Activated T-helper 2 cell treated with anti-CD3 and anti-CD28 coated beads, Interferon-gamma antibody, Interleukin-2, Interleukin-4, amounts not matched to agents 10 μg/mL and 5 μg/mL and 100 μg/mL, durations not matched to agents 14 hours and 24 hours and 36 hours (primary cell): ENCODE results near the gene KIF6. TPM values are rescaled to one million over a fixed set of nuclear protein-coding genes. Genes with fewer than 3 reads are reported as not detected.

Experiments used
- DNase-seq: peaks from one replicate; pipeline ENCODE4 v3.0.0; 2021; ENCODE audit warnings: low spot score
- H3K27ac Mint-ChIP-seq: one replicate; pipeline ENCODE4 v1.8.0; 2021; ENCODE audit warnings: mixed read lengths
- H3K27me3 Mint-ChIP-seq: one replicate; pipeline ENCODE4 v1.8.0; 2021; ENCODE audit warnings: low read depth, mixed read lengths
- H3K36me3 Mint-ChIP-seq: one replicate; pipeline ENCODE4 v1.8.0; 2021; ENCODE audit warnings: low read depth, mixed read lengths
- H3K4me1 Mint-ChIP-seq: one replicate; pipeline ENCODE4 v1.8.0; 2021; ENCODE audit warnings: low read depth, mixed read lengths
- H3K4me3 Mint-ChIP-seq: one replicate; pipeline ENCODE4 v1.8.0; 2021; ENCODE audit warnings: low read depth, mild to moderate bottlenecking, moderate library complexity, mixed read lengths
- H3K9me3 Mint-ChIP-seq: one replicate; pipeline ENCODE4 v1.8.0; 2021; ENCODE audit warnings: mixed read lengths
- intact Hi-C: fragments of 100-400 bp; cut with micrococcal nuclease; formaldehyde crosslinking; loops from one replicate; pipeline ENCODE4 v1.15.1; 2023
- total RNA-seq: library from RNA; stranded (reverse); gene quantifications from 2 replicates; pipeline ENCODE4 v1.2.3, GENCODE V29; 2022

KIF6 gene
- total RNA-seq, 1 donor from 2014 or later: 0.25 TPM

DNA sequence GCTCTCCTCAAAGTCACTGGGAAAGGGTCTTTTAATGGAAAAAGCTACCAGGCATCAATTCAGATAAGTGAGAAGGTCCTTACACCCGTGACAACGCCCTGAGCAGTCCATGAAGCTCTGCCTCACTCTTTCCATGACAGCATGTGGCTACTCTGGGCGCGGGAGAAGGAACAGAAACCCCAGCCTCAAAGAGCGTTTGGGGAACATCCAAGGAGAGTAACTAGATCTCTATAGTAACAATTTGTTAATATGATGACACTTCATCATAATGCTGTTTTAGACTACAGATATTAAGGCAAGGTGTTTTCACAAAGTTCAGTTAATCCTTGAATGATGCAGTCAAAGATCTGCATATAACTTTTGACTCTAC lies 55.2 kb downstream of the KIF6 start:
- Mint-ChIP-seq H3K4me1 (no peaks in the 10 kb centered on the region), H3K36me3 (no peaks in the 10 kb centered on the region), H3K9me3 (no peaks in the 10 kb centered on the region), H3K4me3 (no peak overlapping the region), H3K27ac (no peak overlapping the region), H3K27me3 (no peaks in the 10 kb centered on the region)
- DNase-seq: no peak
- intact Hi-C loops: no loop called here

- H3K27ac Mint-ChIP-seq: no peak overlapping the region
- no peaks in the 10 kb centered on the region for H3K36me3 Mint-ChIP-seq
- intact Hi-C loops: no loop called here
- peaks cover 2% of the 10 kb centered on the region for H3K27me3 Mint-ChIP-seq
- no peak for DNase-seq
- no peaks in the 10 kb centered on the region for H3K9me3 Mint-ChIP-seq
- no peaks in the 10 kb centered on the region for H3K4me1 Mint-ChIP-seq
- H3K4me3 Mint-ChIP-seq: no peak overlapping the region
Measured at GRCh38 chr6:39669207-39669972, 55.8 kb downstream of the KIF6 start.

- Mint-ChIP-seq H3K27me3 (peaks cover 5% of the 10 kb centered on the region), H3K36me3 (no peaks in the 10 kb centered on the region), H3K4me1 (no peaks in the 10 kb centered on the region), H3K27ac (no peak overlapping the region), H3K9me3 (no peaks in the 10 kb centered on the region), H3K4me3 (no peak overlapping the region)
- intact Hi-C loops: no loop called here
- DNase-seq: no peak
Measured at GRCh38 chr6:39666706-39667489, 58.3 kb downstream of the KIF6 start.

- peaks cover 5% of the 10 kb centered on the region for H3K27me3 Mint-ChIP-seq
- no peak overlapping the region for H3K27ac Mint-ChIP-seq
- intact Hi-C loops: no loop called here
- DNase-seq: no peak
- no peaks in the 10 kb centered on the region for H3K36me3 Mint-ChIP-seq
- H3K9me3 Mint-ChIP-seq: no peaks in the 10 kb centered on the region
- H3K4me3 Mint-ChIP-seq: no peak overlapping the region
- H3K4me1 Mint-ChIP-seq: no peaks in the 10 kb centered on the region
Measured at GRCh38 chr6:39665861-39666260, 59.3 kb downstream of the KIF6 start.

DNA sequence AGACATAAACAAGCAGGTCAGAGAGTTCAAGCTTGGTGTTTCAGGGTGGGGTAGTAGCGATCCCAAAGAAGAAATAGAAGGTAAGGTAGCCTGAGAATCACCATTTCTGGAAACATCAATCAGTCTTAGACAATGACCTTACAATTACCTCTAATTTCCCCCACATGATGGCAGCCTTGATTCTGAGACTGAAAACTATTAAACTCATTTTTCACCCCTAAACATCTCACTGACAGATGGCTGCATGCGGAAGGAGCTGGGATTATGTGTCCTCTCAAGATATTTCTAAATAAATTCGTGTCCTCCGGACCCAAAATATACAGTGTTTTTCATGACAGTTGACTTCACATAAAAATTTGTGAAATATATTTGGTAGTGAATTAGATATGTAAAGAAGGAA lies 61.0 kb downstream of the KIF6 start:
- no peaks in the 10 kb centered on the region for H3K4me1 Mint-ChIP-seq
- H3K36me3 Mint-ChIP-seq: no peaks in the 10 kb centered on the region
- H3K27me3 Mint-ChIP-seq: peaks cover 5% of the 10 kb centered on the region
- intact Hi-C loops: no loop called here
- no peak for DNase-seq
- H3K4me3 Mint-ChIP-seq: no peak overlapping the region
- no peaks in the 10 kb centered on the region for H3K9me3 Mint-ChIP-seq
- H3K27ac Mint-ChIP-seq: no peak overlapping the region

DNA sequence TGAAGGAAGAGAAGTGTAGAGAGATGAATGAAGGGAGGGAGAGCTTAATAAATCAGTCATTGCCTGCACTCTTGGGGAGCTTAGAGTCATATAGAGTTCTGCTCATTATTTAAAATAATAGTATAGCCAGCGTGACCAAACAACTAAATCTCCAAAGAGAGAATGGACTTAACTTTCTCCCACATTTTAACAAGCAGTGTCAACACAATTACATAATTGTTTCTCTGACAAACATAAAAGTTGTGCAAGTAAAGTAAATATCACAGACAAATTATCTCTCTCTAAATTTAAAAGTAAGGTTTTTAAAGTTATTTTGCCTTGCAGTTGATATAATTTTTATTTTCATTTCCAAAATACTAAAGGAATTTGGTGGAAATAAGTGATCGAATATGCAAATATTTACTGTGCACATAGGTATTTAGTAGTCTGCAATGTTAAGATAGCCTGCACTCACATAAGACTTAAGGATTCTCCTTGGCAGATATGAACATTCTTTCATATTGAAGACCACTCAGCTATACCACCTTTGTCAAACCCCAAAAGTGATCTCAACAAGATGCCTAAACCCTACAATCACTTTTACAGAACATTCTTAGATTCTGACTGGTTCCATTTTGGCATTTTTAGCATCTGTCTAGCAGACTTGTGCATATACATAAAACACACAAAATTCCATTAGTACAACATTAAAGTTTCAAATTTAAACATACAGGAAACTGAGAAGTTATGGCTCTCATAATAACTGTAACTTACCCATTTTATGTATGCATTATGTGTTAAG lies 67.7 kb downstream of the KIF6 start:
- DNase-seq: no peak
- no peaks in the 10 kb centered on the region for H3K36me3 Mint-ChIP-seq
- no peaks in the 10 kb centered on the region for H3K9me3 Mint-ChIP-seq
- intact Hi-C loops: no loop called here
- no peak overlapping the region for H3K27ac Mint-ChIP-seq
- H3K27me3 Mint-ChIP-seq: peaks cover 5% of the 10 kb centered on the region
- H3K4me3 Mint-ChIP-seq: no peak overlapping the region
- no peaks in the 10 kb centered on the region for H3K4me1 Mint-ChIP-seq

DNA sequence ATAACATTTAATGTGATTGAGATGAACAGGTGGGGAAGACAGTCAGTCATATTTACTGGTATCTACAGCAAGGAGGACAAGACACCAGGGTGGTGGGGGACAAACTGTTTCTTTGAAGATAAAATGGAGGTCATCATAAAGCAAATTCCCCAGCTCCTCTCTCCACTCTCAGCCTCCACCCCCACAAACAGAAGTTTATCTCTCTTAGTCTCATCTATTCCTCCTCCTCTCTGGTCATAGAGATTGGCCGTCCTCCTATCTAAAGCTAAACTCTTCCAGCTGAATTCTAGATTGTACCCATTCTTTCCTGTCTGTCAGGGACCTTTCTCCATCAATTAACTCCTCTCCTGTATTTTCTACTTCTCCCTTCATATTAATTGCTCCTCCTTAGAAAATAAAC lies 71.1 kb downstream of the KIF6 start:
- Mint-ChIP-seq H3K27ac (no peak overlapping the region), H3K27me3 (peaks cover 7% of the 10 kb centered on the region), H3K4me1 (no peaks in the 10 kb centered on the region), H3K4me3 (no peak overlapping the region), H3K36me3 (no peaks in the 10 kb centered on the region), H3K9me3 (no peaks in the 10 kb centered on the region)
- intact Hi-C loops: no loop called here
- DNase-seq: no peak

- H3K36me3 Mint-ChIP-seq: no peaks in the 10 kb centered on the region
- H3K4me1 Mint-ChIP-seq: no peaks in the 10 kb centered on the region
- H3K9me3 Mint-ChIP-seq: no peaks in the 10 kb centered on the region
- intact Hi-C loops: no loop called here
- no peak overlapping the region for H3K27ac Mint-ChIP-seq
- peaks cover 7% of the 10 kb centered on the region for H3K27me3 Mint-ChIP-seq
- H3K4me3 Mint-ChIP-seq: no peak overlapping the region
- DNase-seq: no peak
Measured at GRCh38 chr6:39653612-39654011, 71.6 kb downstream of the KIF6 start.

GRCh38 chr6:39649996-39650395 lies 75.2 kb downstream of the KIF6 start:
- Mint-ChIP-seq H3K36me3 (no peaks in the 10 kb centered on the region), H3K4me1 (no peaks in the 10 kb centered on the region), H3K27me3 (peaks cover 7% of the 10 kb centered on the region), H3K9me3 (no peaks in the 10 kb centered on the region), H3K27ac (no peak overlapping the region), H3K4me3 (no peak overlapping the region)
- no peak for DNase-seq
- intact Hi-C loops: no loop called here

GRCh38 chr6:39646751-39647420 lies 78.3 kb downstream of the KIF6 start:
- Mint-ChIP-seq H3K27me3 (peaks cover 8% of the 10 kb centered on the region), H3K36me3 (no peaks in the 10 kb centered on the region), H3K4me3 (no peak overlapping the region), H3K9me3 (no peaks in the 10 kb centered on the region), H3K27ac (no peak overlapping the region), H3K4me1 (no peaks in the 10 kb centered on the region)
- intact Hi-C loops: no loop called here
- no peak for DNase-seq

- no peak overlapping the region for H3K27ac Mint-ChIP-seq
- no peaks in the 10 kb centered on the region for H3K36me3 Mint-ChIP-seq
- H3K27me3 Mint-ChIP-seq: peaks cover 9% of the 10 kb centered on the region
- intact Hi-C loops: no loop called here
- H3K9me3 Mint-ChIP-seq: no peaks in the 10 kb centered on the region
- no peak overlapping the region for H3K4me3 Mint-ChIP-seq
- H3K4me1 Mint-ChIP-seq: no peaks in the 10 kb centered on the region
- no peak for DNase-seq
Measured at GRCh38 chr6:39642270-39642669, 82.9 kb downstream of the KIF6 start.

GRCh38 chr6:39638126-39638822 lies 86.9 kb downstream of the KIF6 start:
- DNase-seq: no peak
- no peak overlapping the region for H3K27ac Mint-ChIP-seq
- H3K4me1 Mint-ChIP-seq: no peaks in the 10 kb centered on the region
- no peak overlapping the region for H3K4me3 Mint-ChIP-seq
- no peaks in the 10 kb centered on the region for H3K9me3 Mint-ChIP-seq
- intact Hi-C loops: no loop called here
- peaks cover 4% of the 10 kb centered on the region for H3K27me3 Mint-ChIP-seq
- H3K36me3 Mint-ChIP-seq: no peaks in the 10 kb centered on the region
